D721Med (cell line): ENCODE data around the gene TP53TG5.
"Not testable (repeated sequence)": the region's sequence is repeated elsewhere in the genome, so short reads cannot be mapped to it uniquely, and the experiment has no call there.

Experiments used
- DNase-seq: peaks from one replicate; pipeline ENCODE4 v3.0.0; 2011; ENCODE audit warnings: low spot score; ENCODE audit not compliant: insufficient read length
- FAIRE-seq: peaks from 2 replicates; lab custom pipeline; 2011; peaks lifted over from hg19 to GRCh38; lab: Jason Lieb, UNC
- TF ChIP-seq, protein P1 (sequence below): IDR thresholded peaks from 2 replicates; pipeline ENCODE4 v1.5.1; 2012; ENCODE audit warnings: mild to moderate bottlenecking, control low read depth; ENCODE audit not compliant: insufficient read depth; ENCODE audit errors: missing control alignments

The TP53TG5 gene

DNA sequence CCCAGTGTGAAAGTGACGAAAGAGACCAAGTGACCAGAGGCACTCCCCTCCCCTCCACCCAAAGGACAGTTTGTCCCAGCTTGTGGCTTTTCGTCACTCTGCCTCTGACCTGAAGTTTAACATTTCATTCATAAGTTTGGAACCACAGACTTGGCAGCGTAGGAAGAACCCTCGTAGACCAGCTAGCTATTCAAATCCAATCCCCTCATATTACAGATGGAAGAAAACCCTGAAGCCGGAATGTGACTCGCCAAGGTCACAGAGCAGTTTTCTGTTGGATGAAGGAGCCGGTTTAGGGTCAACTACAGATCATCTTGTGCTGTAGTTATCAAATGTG lies 19.1 kb downstream of the TP53TG5 start:
- DNase-seq (no peak), FAIRE-seq (no peak)
- TF ChIP-seq, protein P1, sequence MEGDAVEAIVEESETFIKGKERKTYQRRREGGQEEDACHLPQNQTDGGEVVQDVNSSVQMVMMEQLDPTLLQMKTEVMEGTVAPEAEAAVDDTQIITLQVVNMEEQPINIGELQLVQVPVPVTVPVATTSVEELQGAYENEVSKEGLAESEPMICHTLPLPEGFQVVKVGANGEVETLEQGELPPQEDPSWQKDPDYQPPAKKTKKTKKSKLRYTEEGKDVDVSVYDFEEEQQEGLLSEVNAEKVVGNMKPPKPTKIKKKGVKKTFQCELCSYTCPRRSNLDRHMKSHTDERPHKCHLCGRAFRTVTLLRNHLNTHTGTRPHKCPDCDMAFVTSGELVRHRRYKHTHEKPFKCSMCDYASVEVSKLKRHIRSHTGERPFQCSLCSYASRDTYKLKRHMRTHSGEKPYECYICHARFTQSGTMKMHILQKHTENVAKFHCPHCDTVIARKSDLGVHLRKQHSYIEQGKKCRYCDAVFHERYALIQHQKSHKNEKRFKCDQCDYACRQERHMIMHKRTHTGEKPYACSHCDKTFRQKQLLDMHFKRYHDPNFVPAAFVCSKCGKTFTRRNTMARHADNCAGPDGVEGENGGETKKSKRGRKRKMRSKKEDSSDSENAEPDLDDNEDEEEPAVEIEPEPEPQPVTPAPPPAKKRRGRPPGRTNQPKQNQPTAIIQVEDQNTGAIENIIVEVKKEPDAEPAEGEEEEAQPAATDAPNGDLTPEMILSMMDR, result no peak

DNA sequence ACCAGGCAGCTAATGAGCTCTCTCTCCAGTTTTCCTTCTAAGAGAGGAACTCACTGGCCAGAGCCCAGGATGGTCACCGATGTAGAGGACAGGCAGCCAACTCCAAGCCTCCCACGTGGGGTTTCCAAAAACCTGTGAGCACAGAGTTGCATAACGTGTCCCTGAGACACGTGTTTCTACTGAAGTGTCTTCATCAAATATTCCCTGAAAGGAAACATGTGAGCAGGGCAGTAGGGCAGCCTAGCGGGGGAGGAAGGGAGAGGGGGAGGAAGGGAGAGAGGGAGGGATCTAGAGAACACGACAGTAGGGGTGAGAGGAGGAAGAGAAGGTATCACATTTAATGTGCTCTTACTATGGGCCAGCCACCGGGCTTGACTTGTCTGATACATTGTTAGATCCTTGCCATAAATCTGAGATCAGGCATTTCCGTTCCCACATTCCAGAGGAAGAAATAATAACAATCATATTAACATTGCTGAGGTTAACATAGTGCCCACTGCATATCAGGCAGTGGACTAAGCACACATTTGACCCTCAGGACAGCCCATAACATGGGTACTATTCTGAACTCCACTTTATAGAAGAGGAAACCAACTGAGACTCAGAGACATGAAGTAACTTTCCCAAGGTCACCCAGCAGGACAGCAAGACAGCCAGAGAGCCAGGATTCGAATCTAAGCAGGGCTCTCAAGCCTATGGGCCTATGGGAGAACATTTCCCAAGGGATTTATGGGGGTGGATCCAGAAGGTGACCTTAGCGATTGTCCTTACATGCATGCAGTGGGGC lies 19.6 kb downstream of the TP53TG5 start:
- DNase-seq, result no peak
- TF ChIP-seq, protein P1, result no peak
- FAIRE-seq, result no peak

DNA sequence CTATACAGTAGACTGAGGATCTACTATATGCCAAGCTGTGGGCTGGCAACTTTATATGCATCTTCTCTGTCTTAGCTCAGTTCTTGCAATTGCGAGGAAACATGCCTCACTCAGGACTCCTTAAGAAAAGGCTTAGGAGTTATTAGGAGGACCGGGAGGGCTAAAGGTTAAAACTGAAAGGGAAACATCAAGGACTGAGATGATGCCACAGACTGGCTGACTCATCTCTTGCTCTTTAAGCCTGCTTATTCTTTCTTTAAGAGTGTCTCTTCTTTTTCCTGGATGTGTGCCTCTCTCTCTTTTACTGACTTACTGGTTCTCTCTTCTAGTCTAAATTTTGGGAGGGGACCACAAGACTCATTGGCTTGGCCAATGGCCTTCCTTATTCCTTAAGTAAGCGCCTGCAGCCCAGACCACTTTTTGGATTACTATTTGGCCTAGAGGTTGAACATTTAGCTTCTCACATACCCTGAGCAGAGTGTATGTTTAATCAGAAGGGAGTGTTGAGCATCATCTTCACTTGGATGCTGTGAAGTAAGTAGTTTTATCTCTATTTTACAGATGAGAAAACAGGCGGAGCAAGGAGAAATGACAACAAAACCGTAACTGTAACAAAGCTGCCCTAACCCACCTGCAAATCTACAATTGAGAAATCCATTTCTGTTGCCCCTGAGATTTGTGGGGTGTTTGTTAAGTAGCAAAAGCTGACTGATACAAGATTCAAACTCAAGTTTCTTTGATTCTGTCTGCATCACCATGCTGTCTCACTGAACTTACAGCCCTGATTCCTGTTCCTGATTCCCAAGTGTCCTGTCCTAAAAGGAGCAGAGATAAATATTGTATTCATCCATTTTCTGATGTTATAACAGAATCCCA lies 22.7 kb downstream of the TP53TG5 start:
- FAIRE-seq (no peak), DNase-seq (no peak)
- TF ChIP-seq, protein P1, result no peak

DNA sequence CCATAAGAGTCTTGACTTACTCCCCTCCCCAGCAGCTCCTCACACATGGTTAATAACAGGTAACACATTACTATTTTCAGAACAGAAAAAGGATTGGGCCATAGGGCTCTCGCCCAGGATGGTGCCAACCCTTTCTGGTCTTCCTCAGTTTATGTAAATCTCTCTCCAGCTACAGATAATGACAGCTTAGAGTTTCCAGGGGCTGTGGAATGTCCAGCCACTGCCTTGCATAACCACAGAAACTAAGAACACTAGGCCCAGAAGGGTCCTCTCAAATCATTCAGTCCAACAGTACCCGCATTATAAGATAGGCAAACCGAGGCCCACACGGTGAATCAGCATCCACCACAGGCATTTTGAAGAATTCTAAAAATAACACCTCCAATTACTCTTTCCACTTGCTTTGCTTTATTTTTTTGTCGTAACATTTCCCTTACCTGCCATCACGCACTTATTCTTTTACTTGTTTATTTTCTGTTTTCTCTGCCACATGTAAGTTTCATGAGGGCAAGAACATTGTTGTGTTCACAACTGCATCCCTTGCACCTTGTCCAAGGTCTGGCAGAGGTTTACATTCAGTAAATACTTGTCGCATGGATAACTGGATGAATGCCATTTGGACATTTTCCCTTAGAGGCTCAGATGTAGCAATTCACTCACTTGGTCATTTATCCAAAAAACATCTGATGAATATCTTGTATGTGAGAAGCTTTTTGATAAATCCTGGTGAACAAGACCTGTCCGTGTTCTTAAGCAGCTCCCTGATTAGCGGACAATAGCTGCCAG lies 23.5 kb downstream of the TP53TG5 start:
- DNase-seq, result no peak
- TF ChIP-seq, protein P1, result no peak
- no peak for FAIRE-seq

DNA sequence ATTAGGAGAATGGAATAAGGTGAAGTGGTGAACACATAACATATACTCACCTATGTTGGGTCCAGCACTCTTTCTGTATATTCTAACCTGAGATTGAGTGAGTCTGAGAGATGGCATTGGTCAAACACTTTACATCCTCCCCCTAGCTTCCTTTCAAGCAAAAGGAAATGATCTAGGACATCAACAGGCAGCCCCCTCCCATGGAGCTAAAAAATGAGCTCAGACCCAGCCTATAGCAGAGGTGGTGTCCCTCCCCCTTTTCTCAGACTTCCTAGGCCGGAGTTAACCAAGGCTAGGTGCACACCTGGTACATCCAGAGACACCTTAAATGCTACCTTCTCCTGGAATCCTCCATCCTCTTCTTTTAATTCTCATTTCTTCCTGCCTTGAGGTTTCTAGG lies 24.4 kb downstream of the TP53TG5 start:
- FAIRE-seq (no peak), DNase-seq (no peak)
- TF ChIP-seq, protein P1, result no peak

DNA sequence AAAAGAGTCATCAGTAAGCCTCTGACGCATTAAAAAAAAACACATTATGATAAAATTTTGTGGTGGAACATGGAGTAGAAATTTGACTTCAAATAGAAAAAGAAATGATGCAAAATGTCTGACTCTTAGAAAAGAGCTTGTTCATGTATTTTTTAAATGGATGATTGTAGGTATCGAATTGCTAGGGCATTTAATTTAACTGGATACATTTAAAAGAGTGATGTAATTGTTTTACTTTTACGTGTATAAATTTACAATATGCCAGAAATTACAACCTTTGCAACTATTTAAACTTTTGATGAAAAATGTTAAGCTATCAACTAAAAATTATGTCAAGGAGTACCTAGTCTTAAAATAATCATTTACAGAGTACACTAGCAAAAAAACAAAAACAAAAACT lies 25.4 kb downstream of the TP53TG5 start:
- FAIRE-seq, result no peak
- TF ChIP-seq, protein P1, result no peak
- no peak for DNase-seq

DNA sequence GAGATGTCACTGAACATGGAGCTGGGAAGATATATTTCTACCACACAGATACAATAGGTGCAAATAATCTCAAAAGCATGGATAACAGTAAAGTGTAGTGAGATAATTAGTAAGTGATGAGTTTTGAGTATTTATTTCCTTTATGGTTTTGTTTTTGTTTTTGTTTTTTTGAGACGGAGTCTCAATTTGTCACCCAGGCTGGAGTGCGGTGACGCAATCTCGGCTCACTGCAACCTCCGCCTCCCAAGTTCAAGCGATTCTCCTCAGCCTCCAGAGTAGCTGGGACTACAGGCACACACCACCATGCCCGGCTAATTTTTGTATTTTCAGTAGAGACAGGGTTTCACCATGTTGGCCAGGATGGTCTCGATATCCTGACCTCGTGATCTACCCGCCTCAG lies 27.3 kb downstream of the TP53TG5 start:
- FAIRE-seq, DNase-seq: not testable (repeated sequence)
